MM.1S (cell line): ENCODE measurements around the gene TRAPPC3.

Experiments
- CTCF ChIP-seq: fragments of 300-600 bp; sonication (generic); IDR thresholded peaks from 2 replicates; pipeline ENCODE4 v1.5.1; 2016; ENCODE audit warnings: antibody characterized with exemption, low read length, mixed read lengths
- EZH2 ChIP-seq: fragments of 300-600 bp; sonication (generic); optimal IDR thresholded peaks from 2 replicates; pipeline ENCODE3; 2017; ENCODE audit warnings: low read depth, mild to moderate bottlenecking, antibody characterized with exemption, low read length, mixed read lengths
- EZH2phosphoT487 ChIP-seq: fragments of 300-600 bp; sonication (generic); IDR thresholded peaks from 2 replicates; pipeline ENCODE4 v1.6.1; 2018; ENCODE audit warnings: antibody characterized with exemption, low read length

GRCh38 chr1:36159614-36160387 lies 10.5 kb upstream of the TRAPPC3 start:
- TF ChIP-seq CTCF (no peak), EZH2phosphoT487 (no peak), EZH2 (no peak)
